ENCODE results near the gene LRGUK. TPM values are rescaled to one million over a fixed set of nuclear protein-coding genes. Genes with fewer than 3 reads are reported as not detected.
"Not testable (repeated sequence)": the region's sequence is repeated elsewhere in the genome, so short reads cannot be mapped to it uniquely, and the experiment has no call there.

Gene LRGUK, protein sequence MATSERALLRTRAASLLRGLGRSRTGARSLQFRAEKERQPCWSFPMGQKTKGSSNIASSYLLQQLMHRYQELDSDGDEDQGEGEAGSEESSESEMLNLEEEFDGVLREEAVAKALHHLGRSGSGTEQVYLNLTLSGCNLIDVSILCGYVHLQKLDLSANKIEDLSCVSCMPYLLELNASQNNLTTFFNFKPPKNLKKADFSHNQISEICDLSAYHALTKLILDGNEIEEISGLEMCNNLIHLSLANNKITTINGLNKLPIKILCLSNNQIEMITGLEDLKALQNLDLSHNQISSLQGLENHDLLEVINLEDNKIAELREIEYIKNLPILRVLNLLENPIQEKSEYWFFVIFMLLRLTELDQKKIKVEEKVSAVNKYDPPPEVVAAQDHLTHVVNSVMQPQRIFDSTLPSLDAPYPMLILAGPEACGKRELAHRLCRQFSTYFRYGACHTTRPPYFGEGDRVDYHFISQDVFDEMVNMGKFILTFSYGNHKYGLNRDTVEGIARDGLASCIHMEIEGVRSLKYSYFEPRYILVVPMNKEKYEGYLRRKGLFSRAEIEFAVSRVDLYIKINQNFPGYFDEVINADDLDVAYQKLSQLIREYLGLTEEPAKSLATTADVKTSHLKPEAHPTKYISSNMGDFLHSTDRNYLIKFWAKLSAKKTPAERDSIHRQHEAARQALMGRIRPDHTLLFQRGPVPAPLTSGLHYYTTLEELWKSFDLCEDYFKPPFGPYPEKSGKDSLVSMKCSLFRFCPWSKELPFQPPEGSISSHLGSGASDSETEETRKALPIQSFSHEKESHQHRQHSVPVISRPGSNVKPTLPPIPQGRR
- 1 to 10 TPM; 4.3 to 5.4 TPM for total RNA-seq
- polyA plus RNA-seq (ENCODE audit: insufficient read length in 2 of 2), result 1 to 10 TPM; 2.5 to 3.5 TPM
- long read RNA-seq, donor 1, result 0 reads
- long read RNA-seq, donor 2, result 0 reads
- long read RNA-seq, donor 3, result 0 reads
- long read RNA-seq, donor 4, result 0 reads

- H3K4me3 ChIP-seq (ENCODE audit: low read depth, low read length), result peak within 1 kb of the TSS; percentile 60
- no peak within 1 kb of the TSS for H3K27ac ChIP-seq (ENCODE audit: low read depth, low read length)
- H3K36me3 ChIP-seq (ENCODE audit: control insufficient read depth, insufficient read depth, low read length), result no peaks in the 10 kb centered on the region
- WGBS (ENCODE audit: insufficient coverage), result under 1% methylated on average over 42 of the region's 43 CpGs
- peak; percentile 57 to 97 (median 77) for DNase-seq (ENCODE audit: low read depth in 4 of 6, low spot score in 6 of 6)
- H3K9me3 ChIP-seq (ENCODE audit: control insufficient read depth, insufficient read depth, low read length), result no peaks in the 10 kb centered on the region
- peaks cover 4% of the 10 kb centered on the region for H3K4me1 ChIP-seq (ENCODE audit: control insufficient read depth, insufficient read depth, low read length)
- no peaks in the 10 kb centered on the region for H3K27me3 ChIP-seq (ENCODE audit: control insufficient read depth, insufficient read depth, low read length)
Measured at GRCh38 chr7:134126966-134127848, at the start of gene LRGUK. Gene LRGUK, plus strand, starts transcription at chr7:134127340. Its CDS starts 28 bp downstream, at chr7:134127368.

DNA sequence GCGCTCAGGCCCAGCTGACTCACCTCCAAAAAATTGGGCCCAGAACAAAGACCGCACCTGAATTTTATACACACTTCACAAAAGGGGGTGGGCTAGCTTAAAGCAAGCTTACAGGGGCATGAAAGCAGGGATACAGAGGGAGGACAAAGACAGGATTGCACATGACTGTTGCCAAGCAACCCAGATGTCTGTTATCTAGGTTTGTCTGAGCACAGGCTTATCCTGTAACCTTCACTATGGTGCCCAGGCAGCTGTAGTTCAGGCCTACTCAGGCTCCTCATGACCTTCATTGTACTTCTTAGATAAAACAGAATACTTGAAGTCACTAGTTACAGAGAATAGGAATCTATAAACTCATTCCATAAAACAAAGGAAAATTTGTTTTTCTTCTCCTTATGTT, 49.6 kb upstream of the LRGUK start:
- DNase-seq (ENCODE audit: low read depth in 4 of 6, low spot score in 6 of 6), result not testable (repeated sequence)

DNA sequence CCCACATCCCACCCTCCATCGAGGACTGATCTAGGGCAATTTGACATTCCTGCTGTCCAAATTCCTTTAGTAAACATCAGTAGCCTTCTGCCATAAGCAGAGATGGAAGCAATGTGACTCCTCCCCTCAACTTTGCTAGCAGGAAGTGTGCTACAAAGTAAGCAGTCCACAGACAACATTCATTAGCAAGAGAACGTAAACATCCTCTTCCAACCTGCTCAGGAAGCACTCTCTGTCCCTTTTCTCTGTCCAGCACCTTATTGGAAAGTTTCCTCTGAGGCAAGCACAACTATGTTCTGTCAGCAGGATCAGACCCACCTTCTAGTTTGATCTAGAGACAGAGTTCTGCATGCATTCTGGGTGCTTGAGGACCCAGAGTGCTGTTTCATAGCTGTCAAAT, 48.1 kb upstream of the LRGUK start:
- H3K4me1 ChIP-seq (ENCODE audit: control insufficient read depth, insufficient read depth, low read length), result no peaks in the 10 kb centered on the region
- H3K27ac ChIP-seq (ENCODE audit: low read depth, low read length), result no peak overlapping the region
- no peaks in the 10 kb centered on the region for H3K9me3 ChIP-seq (ENCODE audit: control insufficient read depth, insufficient read depth, low read length)
- H3K4me3 ChIP-seq (ENCODE audit: low read depth, low read length), result no peak overlapping the region
- H3K27me3 ChIP-seq (ENCODE audit: control insufficient read depth, insufficient read depth, low read length), result no peaks in the 10 kb centered on the region
- 61% methylated on average over 2 of the region's 2 CpGs for WGBS (ENCODE audit: insufficient coverage)
- no peaks in the 10 kb centered on the region for H3K36me3 ChIP-seq (ENCODE audit: control insufficient read depth, insufficient read depth, low read length)
- no peak for DNase-seq (ENCODE audit: low read depth in 4 of 6, low spot score in 6 of 6)

More for the DNA sequence above, 49.6 kb upstream of the LRGUK start:
- H3K4me1 ChIP-seq (ENCODE audit: control insufficient read depth, insufficient read depth, low read length); H3K9me3 ChIP-seq (ENCODE audit: control insufficient read depth, insufficient read depth, low read length); H3K27ac ChIP-seq (ENCODE audit: low read depth, low read length); H3K27me3 ChIP-seq (ENCODE audit: control insufficient read depth, insufficient read depth, low read length); H3K36me3 ChIP-seq (ENCODE audit: control insufficient read depth, insufficient read depth, low read length); H3K4me3 ChIP-seq (ENCODE audit: low read depth, low read length): not testable (repeated sequence)
- WGBS (ENCODE audit: insufficient coverage), result 100% methylated on average over 1 of the region's 2 CpGs

DNA sequence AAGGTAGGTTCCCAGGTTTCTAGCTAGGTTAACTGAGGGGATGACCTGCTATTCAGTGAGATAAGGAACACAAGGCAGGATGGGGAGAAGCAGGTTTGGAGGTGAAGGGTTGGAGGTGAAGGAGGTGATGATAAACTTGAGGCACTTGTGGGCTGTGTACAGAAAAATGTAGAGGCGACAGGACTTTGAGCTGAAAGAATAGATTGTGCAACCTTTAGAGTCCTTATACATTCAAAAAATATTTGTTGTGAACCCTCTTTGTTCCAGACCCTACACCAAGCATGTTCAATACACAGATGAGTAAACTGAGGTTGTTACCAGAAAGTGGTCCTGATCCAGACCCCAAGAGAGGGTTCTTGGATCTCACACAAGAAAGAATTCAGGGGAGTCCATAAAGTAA, 45.4 kb upstream of the LRGUK start:
- H3K4me1 ChIP-seq (ENCODE audit: control insufficient read depth, insufficient read depth, low read length), result no peaks in the 10 kb centered on the region
- no peaks in the 10 kb centered on the region for H3K36me3 ChIP-seq (ENCODE audit: control insufficient read depth, insufficient read depth, low read length)
- no peaks in the 10 kb centered on the region for H3K9me3 ChIP-seq (ENCODE audit: control insufficient read depth, insufficient read depth, low read length)
- no peak overlapping the region for H3K27ac ChIP-seq (ENCODE audit: low read depth, low read length)
- H3K4me3 ChIP-seq (ENCODE audit: low read depth, low read length), result no peak overlapping the region
- H3K27me3 ChIP-seq (ENCODE audit: control insufficient read depth, insufficient read depth, low read length), result no peaks in the 10 kb centered on the region
- WGBS (ENCODE audit: insufficient coverage), result no CpG with 5 or more reads among the region's 1 CpG
- no peak for DNase-seq (ENCODE audit: low read depth in 4 of 6, low spot score in 6 of 6)

- 100% methylated on average over 1 of the region's 3 CpGs for WGBS (ENCODE audit: insufficient coverage)
- Histone ChIP-seq H3K4me3 (ENCODE audit: low read depth, low read length) (no peak overlapping the region), H3K27me3 (ENCODE audit: control insufficient read depth, insufficient read depth, low read length) (no peaks in the 10 kb centered on the region), H3K27ac (ENCODE audit: low read depth, low read length) (no peak overlapping the region), H3K9me3 (ENCODE audit: control insufficient read depth, insufficient read depth, low read length) (peaks cover 7% of the 10 kb centered on the region), H3K4me1 (ENCODE audit: control insufficient read depth, insufficient read depth, low read length) (no peaks in the 10 kb centered on the region), H3K36me3 (ENCODE audit: control insufficient read depth, insufficient read depth, low read length) (no peaks in the 10 kb centered on the region)
- peak in 1 of 6 donors; percentile 0 for DNase-seq (ENCODE audit: low read depth in 4 of 6, low spot score in 6 of 6)
Measured at GRCh38 chr7:134083766-134084487, 43.2 kb upstream of the LRGUK start.

GRCh38 chr7:134084488-134085144, 42.5 kb upstream of the LRGUK start:
- WGBS (ENCODE audit: insufficient coverage), result 100% methylated on average over 1 of the region's 3 CpGs
- peak in 1 of 6 donors; percentile 0 for DNase-seq (ENCODE audit: low read depth in 4 of 6, low spot score in 6 of 6)
- Histone ChIP-seq H3K27ac (ENCODE audit: low read depth, low read length) (no peak overlapping the region), H3K4me3 (ENCODE audit: low read depth, low read length) (no peak overlapping the region), H3K36me3 (ENCODE audit: control insufficient read depth, insufficient read depth, low read length) (no peaks in the 10 kb centered on the region), H3K27me3 (ENCODE audit: control insufficient read depth, insufficient read depth, low read length) (no peaks in the 10 kb centered on the region), H3K9me3 (ENCODE audit: control insufficient read depth, insufficient read depth, low read length) (peaks cover 14% of the 10 kb centered on the region), H3K4me1 (ENCODE audit: control insufficient read depth, insufficient read depth, low read length) (no peaks in the 10 kb centered on the region)

DNA sequence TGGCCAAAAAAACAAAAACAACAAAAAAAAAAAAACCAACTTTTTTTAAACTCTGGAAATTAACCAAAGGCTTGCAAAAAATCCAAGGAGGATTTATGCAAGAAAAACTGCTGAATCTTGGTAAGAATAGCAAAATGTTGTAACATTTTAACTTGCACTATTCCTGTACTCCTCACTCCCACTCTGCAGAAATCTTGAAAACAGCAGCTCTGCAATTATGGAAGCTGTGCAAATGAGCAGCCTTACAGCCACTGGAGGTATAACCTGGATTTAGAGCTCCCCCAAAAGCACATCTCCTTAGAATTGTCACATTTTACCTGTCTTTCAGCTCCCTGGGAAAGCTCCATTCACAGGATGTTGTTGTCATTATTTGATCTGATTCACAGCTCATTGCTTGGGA, 41.8 kb upstream of the LRGUK start:
- Histone ChIP-seq H3K27ac (ENCODE audit: low read depth, low read length) (no peak overlapping the region), H3K27me3 (ENCODE audit: control insufficient read depth, insufficient read depth, low read length) (no peaks in the 10 kb centered on the region), H3K36me3 (ENCODE audit: control insufficient read depth, insufficient read depth, low read length) (no peaks in the 10 kb centered on the region), H3K9me3 (ENCODE audit: control insufficient read depth, insufficient read depth, low read length) (peaks cover 19% of the 10 kb centered on the region), H3K4me3 (ENCODE audit: low read depth, low read length) (no peak overlapping the region), H3K4me1 (ENCODE audit: control insufficient read depth, insufficient read depth, low read length) (no peaks in the 10 kb centered on the region)
- DNase-seq (ENCODE audit: low read depth in 4 of 6, low spot score in 6 of 6), result peak in 1 of 6 donors; percentile 15

DNA sequence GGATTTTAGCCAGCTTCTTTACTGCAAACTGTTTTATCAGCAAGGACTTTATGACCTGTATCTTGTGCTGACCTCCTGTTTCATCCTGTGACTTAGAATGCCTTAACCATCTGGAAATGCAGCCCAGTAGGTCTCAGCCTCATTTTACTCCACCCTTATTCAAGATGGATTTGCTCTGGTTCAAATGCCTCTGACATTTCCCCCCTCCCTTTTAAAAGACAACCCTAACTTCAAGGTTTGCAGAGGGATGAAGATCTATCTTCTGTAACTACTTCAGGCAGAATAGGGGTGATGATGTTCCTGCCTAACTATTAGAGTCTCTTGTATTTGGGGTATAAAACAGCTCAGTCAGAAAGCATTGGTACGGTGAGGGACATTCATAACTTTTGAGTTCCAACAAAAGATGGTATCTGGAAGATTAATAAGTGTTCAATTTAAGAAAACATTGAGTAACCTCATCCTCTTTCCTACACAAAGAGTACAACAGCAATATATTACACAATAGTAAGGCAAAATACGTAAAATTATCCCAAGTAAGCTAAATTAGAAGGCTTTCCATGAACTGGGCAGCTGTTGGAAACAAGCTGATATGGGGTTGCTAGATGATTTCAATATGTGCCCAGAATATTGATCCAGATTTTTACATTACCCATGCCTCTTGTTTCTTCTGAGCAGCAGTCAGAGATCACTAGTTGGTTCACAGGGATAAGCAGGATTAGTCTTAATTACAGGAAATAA, 40.0 kb upstream of the LRGUK start:
- whole genome bisulfite sequencing (ENCODE audit: insufficient coverage), result no CpG with 5 or more reads among the region's 2 CpGs
- no peaks in the 10 kb centered on the region for H3K36me3 ChIP-seq (ENCODE audit: control insufficient read depth, insufficient read depth, low read length)
- H3K9me3 ChIP-seq (ENCODE audit: control insufficient read depth, insufficient read depth, low read length), result peaks cover 19% of the 10 kb centered on the region
- no peak overlapping the region for H3K4me3 ChIP-seq (ENCODE audit: low read depth, low read length)
- H3K4me1 ChIP-seq (ENCODE audit: control insufficient read depth, insufficient read depth, low read length), result no peaks in the 10 kb centered on the region
- no peaks in the 10 kb centered on the region for H3K27me3 ChIP-seq (ENCODE audit: control insufficient read depth, insufficient read depth, low read length)
- H3K27ac ChIP-seq (ENCODE audit: low read depth, low read length), result no peak overlapping the region
- peak in 1 of 6 donors; percentile 0 for DNase-seq (ENCODE audit: low read depth in 4 of 6, low spot score in 6 of 6)

Data from spinal cord (tissue), 10 donors.